ENCODE results near the gene TBC1D10A. TPM values are rescaled to one million over a fixed set of nuclear protein-coding genes. Genes with fewer than 3 reads are reported as not detected.

TBC1D10A gene
- polyA plus RNA-seq, 1 of the 3 experiments (the other 2 are of a cell fraction) = 15.3 TPM

GRCh38 chr22:30267382-30268302 lies 59.1 kb downstream of the TBC1D10A start:
- H3K9me2 ChIP-seq = no peaks in the 10 kb centered on the region
- no peaks in the 10 kb centered on the region for H3K9me3 ChIP-seq
- H3K27me3 ChIP-seq (ENCODE audit: insufficient read depth) = no peaks in the 10 kb centered on the region
- H3K36me3 ChIP-seq (replicated peaks in 1 of 2; ENCODE audit: control insufficient read depth in 1 of 2, insufficient read depth in 2 of 2, low read length in 1 of 2) = no peaks in the 10 kb centered on the region
- no peak for DNase-seq
- POLR2A ChIA-PET = no interaction called here
- WGBS (ENCODE audit: low lambda C conversion rate) = 90% methylated on average over 11 of the region's 14 CpGs
- no peaks in the 10 kb centered on the region for H4K20me1 ChIP-seq (ENCODE audit: insufficient read depth)
- H3K4me3 ChIP-seq (ENCODE audit: low read depth in 2 of 2, low read length in 1 of 2) = no peak overlapping the region
- H3K4me2 ChIP-seq = no peak overlapping the region
- H3K79me2 ChIP-seq (ENCODE audit: insufficient read depth) = no peaks in the 10 kb centered on the region
- H2AFZ ChIP-seq (ENCODE audit: low read depth) = no peak overlapping the region
- CTCF ChIA-PET = interaction anchor here (1.0 to 3.8 kb wide), 4 partner anchors 12 to 20 kb away, joined by 4 to 11 read pairs (median 8); no protein-coding TSS in a partner anchor
- no peak overlapping the region for H3K9ac ChIP-seq
- H3F3A ChIP-seq (replicated peaks; ENCODE audit: insufficient read depth) = no peaks in the 10 kb centered on the region
- no peak for TF ChIP-seq CTCF (IDR thresholded peaks at IDR 0.05)
- no peak for TF ChIP-seq RCOR1 (IDR thresholded peaks at IDR 0.05; ENCODE audit: low read length)
- TF ChIP-seq FOXM1 (IDR thresholded peaks at IDR 0.05; ENCODE audit: low read depth) = no peak
- no peak for TF ChIP-seq MAX (IDR thresholded peaks at IDR 0.05; ENCODE audit: low read depth)
- TF ChIP-seq NFIC (IDR thresholded peaks at IDR 0.05; ENCODE audit: borderline replicate concordance) = no peak
- no peak for TF ChIP-seq TCF12 (IDR thresholded peaks at IDR 0.05)
- TF ChIP-seq RAD21 (IDR thresholded peaks at IDR 0.05; ENCODE audit: low read length) = no peak
- no peak for TF ChIP-seq EP300 (IDR thresholded peaks at IDR 0.05; ENCODE audit: borderline replicate concordance in 1 of 2, low read depth in 1 of 2, low read length in 1 of 2)
- H3K27ac ChIP-seq (ENCODE audit: low read depth in 2 of 2, low read length in 1 of 2) = no peak overlapping the region
- H3K4me1 ChIP-seq (ENCODE audit: control insufficient read depth in 1 of 2, insufficient read depth in 2 of 2, low read depth in 1 of 2, low read length in 1 of 2) = peaks cover 3 to 5% of the 10 kb centered on the region in 2 experiments; a peak in 2 of 4 replicates

- ChIA-PET CTCF (interaction anchor here (1.0 to 3.8 kb wide), 2 partner anchors 21 to 159 kb away, joined by 4 to 25 read pairs; no protein-coding TSS in a partner anchor), POLR2A (no interaction called here)
Measured at GRCh38 chr22:30266445-30267381, 60.0 kb downstream of the TBC1D10A start, which contains the start of gene OSM. Gene OSM (minus strand): TSS chr22:30266851. CDS start chr22:30266799, 52 bp downstream.

More at GRCh38 chr22:30266445-30267381, 60.0 kb downstream of the TBC1D10A start, which contains the start of gene OSM:
- H3K36me3 ChIP-seq (replicated peaks in 1 of 2; ENCODE audit: control insufficient read depth in 1 of 2, insufficient read depth in 2 of 2, low read length in 1 of 2) = no peaks in the 10 kb centered on the region
- H3K27ac ChIP-seq (ENCODE audit: low read depth in 2 of 2, low read length in 1 of 2) = no peak within 1 kb of the TSS
- no peak for TF ChIP-seq YY1 (IDR thresholded peaks at IDR 0.05; ENCODE audit: low read depth)
- TF ChIP-seq FOSL2 (IDR thresholded peaks at IDR 0.05; ENCODE audit: borderline replicate concordance, low read depth) = no peak
- TF ChIP-seq NFIC (IDR thresholded peaks at IDR 0.05; ENCODE audit: borderline replicate concordance) = no peak
- TF ChIP-seq REST (IDR thresholded peaks at IDR 0.05; ENCODE audit: low read depth, low read length) = no peak
- no peak for TF ChIP-seq PBX3 (IDR thresholded peaks at IDR 0.05)
- no peak for TF ChIP-seq RCOR1 (IDR thresholded peaks at IDR 0.05; ENCODE audit: low read length)
- no peak for TF ChIP-seq CHD2 (IDR thresholded peaks at IDR 0.05; ENCODE audit: low read length, partially characterized antibody)
- no peak for TF ChIP-seq GABPA (IDR thresholded peaks at IDR 0.05; ENCODE audit: low read depth)
- no peak within 1 kb of the TSS for H3K9ac ChIP-seq
- H3K9me3 ChIP-seq = no peaks in the 10 kb centered on the region
- no peaks in the 10 kb centered on the region for H3F3A ChIP-seq (replicated peaks; ENCODE audit: insufficient read depth)
- H3K79me2 ChIP-seq (ENCODE audit: insufficient read depth) = no peaks in the 10 kb centered on the region
- H3K4me1 ChIP-seq (ENCODE audit: control insufficient read depth in 1 of 2, insufficient read depth in 2 of 2, low read depth in 1 of 2, low read length in 1 of 2) = peaks cover 3 to 5% of the 10 kb centered on the region in 2 experiments; a peak in 2 of 4 replicates
- H3K27me3 ChIP-seq (ENCODE audit: insufficient read depth) = no peaks in the 10 kb centered on the region
- WGBS (ENCODE audit: low lambda C conversion rate) = 87% methylated on average over 19 of the region's 35 CpGs
- no peak within 1 kb of the TSS for H2AFZ ChIP-seq (ENCODE audit: low read depth)
- no peaks in the 10 kb centered on the region for H3K9me2 ChIP-seq
- no peak for DNase-seq
- H3K4me3 ChIP-seq (ENCODE audit: low read depth in 2 of 2, low read length in 1 of 2) = no peak within 1 kb of the TSS
- no peak within 1 kb of the TSS for H3K4me2 ChIP-seq
- H4K20me1 ChIP-seq (ENCODE audit: insufficient read depth) = no peaks in the 10 kb centered on the region
